IMR-90 (cell line): Measurements from ENCODE around the gene TBPL1. TPM values are rescaled to one million over a fixed set of nuclear protein-coding genes. Genes with fewer than 3 reads are reported as not detected.

Source experiments
- ATAC-seq: fragments of 200-7000 bp; cut with Tn5 transposase; 2 replicates; pipeline ENCODE4 v1.9.1; 2020; ENCODE audit warnings: low read depth, mild to moderate bottlenecking, moderate library complexity
- BruUV-seq: library from RNA; stranded (reverse); fragments of 400-500 nt; replicated peaks from 2 replicates; lab custom pipeline; 2021; lab: Mats Ljungman, UMichigan
- CTCF ChIA-PET: fragments of 300-600 bp; formaldehyde crosslinking; extraction: SDS; loops from one replicate; lab custom pipeline; 2021; ENCODE audit warnings: antibody characterized with exemption; lab: Yijun Ruan, JAX
- POLR2A ChIA-PET: fragments of 300-600 bp; sonication (Branson Sonifier 250); formaldehyde crosslinking; loops from one replicate; lab custom pipeline; 2022; ENCODE audit warnings: antibody characterized with exemption; ENCODE audit not compliant: unreplicated experiment; lab: Charles Lee
- DNase-seq: peaks from one replicate; pipeline ENCODE4 v3.0.0; 2013
- H2AFZ ChIP-seq: replicated peaks from 2 replicates; pipeline ENCODE3; 2013; ENCODE audit warnings: low read length, mild to moderate bottlenecking; ENCODE audit not compliant: poor library complexity
- H2AK5ac ChIP-seq: 2 replicates; pipeline ENCODE4 v1.6.1; 2013; ENCODE audit warnings: low read depth, low read length, inconsistent platforms
- H2AK9ac ChIP-seq: replicated peaks from 2 replicates; pipeline ENCODE3; 2013; ENCODE audit warnings: mild to moderate bottlenecking, low read depth, low read length, moderate library complexity; ENCODE audit not compliant: poor library complexity
- H2BK120ac ChIP-seq: 2 replicates; pipeline ENCODE4 v1.6.1; 2013; ENCODE audit warnings: low read depth, low read length, inconsistent platforms
- H2BK15ac ChIP-seq: 3 replicates; pipeline ENCODE4 v1.6.1; 2013; ENCODE audit warnings: low read depth, low read length, inconsistent platforms
- H2BK20ac ChIP-seq: 2 replicates; pipeline ENCODE4 v1.6.1; 2013; ENCODE audit warnings: low read depth, mild to moderate bottlenecking, inconsistent platforms, low read length, moderate library complexity
- H2BK5ac ChIP-seq: 2 replicates; pipeline ENCODE4 v1.6.1; 2013; ENCODE audit warnings: mild to moderate bottlenecking, low read depth, low read length, inconsistent platforms; ENCODE audit not compliant: poor library complexity, severe bottlenecking
- H3K14ac ChIP-seq: replicated peaks from 2 replicates; pipeline ENCODE4 v1.6.1; 2013; ENCODE audit warnings: low read depth, low read length, inconsistent platforms
- H3K18ac ChIP-seq: 2 replicates; pipeline ENCODE4 v1.6.1; 2013; ENCODE audit warnings: low read depth, low read length, control low read depth
- H3K23ac ChIP-seq: 2 replicates; pipeline ENCODE4 v1.6.1; 2013; ENCODE audit warnings: low read depth, low read length, inconsistent platforms
- H3K27ac ChIP-seq: 2 replicates; pipeline ENCODE4 v1.5.1; 2013; ENCODE audit warnings: mild to moderate bottlenecking, control low read depth, low read length; ENCODE audit not compliant: insufficient read depth
- H3K27me3 ChIP-seq: 2 replicates; pipeline ENCODE4 v1.6.1; 2013; ENCODE audit warnings: low read length; ENCODE audit not compliant: control insufficient read depth, insufficient read depth
- H3K36me3 ChIP-seq: 2 replicates; pipeline ENCODE4 v1.6.1; 2013; ENCODE audit warnings: low read length, mixed read lengths; ENCODE audit not compliant: control insufficient read depth, insufficient read depth
- H3K4ac ChIP-seq: 2 replicates; pipeline ENCODE4 v1.6.1; 2013; ENCODE audit warnings: low read depth, low read length, inconsistent platforms
- H3K4me1 ChIP-seq: 2 replicates; pipeline ENCODE4 v1.6.1; 2013; ENCODE audit warnings: low read length, mixed read lengths; ENCODE audit not compliant: control insufficient read depth, insufficient read depth
- H3K4me2 ChIP-seq: 2 replicates; pipeline ENCODE4 v1.6.1; 2013; ENCODE audit warnings: low read depth, mild to moderate bottlenecking, control low read depth, low read length, moderate library complexity
- H3K4me3 ChIP-seq: 2 replicates; pipeline ENCODE4 v1.5.1; 2013; ENCODE audit warnings: low read depth, mild to moderate bottlenecking, control low read depth, low read length, moderate library complexity; ENCODE audit not compliant: insufficient read depth
- H3K56ac ChIP-seq: 2 replicates; pipeline ENCODE4 v1.6.1; 2013; ENCODE audit warnings: low read length, inconsistent platforms; ENCODE audit not compliant: insufficient read depth; ENCODE audit errors: extremely low read depth
- H3K79me1 ChIP-seq, 2 experiments: 2 replicates each; pipeline ENCODE4 v1.6.1; 2013; ENCODE audit warnings: low read length in 2 of 2, inconsistent platforms in 1 of 2, low read depth in 1 of 2
- H3K9ac ChIP-seq: 2 replicates; pipeline ENCODE4 v1.6.1; 2013; ENCODE audit warnings: low read depth, low read length, control low read depth
- H3K9me1 ChIP-seq: 2 replicates; pipeline ENCODE4 v1.6.1; 2013; ENCODE audit warnings: low read length, inconsistent platforms; ENCODE audit not compliant: insufficient read depth
- H3K9me3 ChIP-seq: 2 replicates; pipeline ENCODE4 v1.6.1; 2013; ENCODE audit warnings: low read length; ENCODE audit not compliant: control insufficient read depth, insufficient read depth
- H4K20me1 ChIP-seq: 2 replicates; pipeline ENCODE4 v1.6.1; 2013; ENCODE audit warnings: low read length, inconsistent platforms; ENCODE audit not compliant: insufficient read depth
- H4K5ac ChIP-seq: 2 replicates; pipeline ENCODE4 v1.6.1; 2013; ENCODE audit warnings: mild to moderate bottlenecking, low read depth, low read length, control low read depth
- H4K8ac ChIP-seq, 2 experiments: 2 replicates each; pipeline ENCODE4 v1.6.1; 2013; ENCODE audit warnings: low read depth in 2 of 2, low read length in 2 of 2, control low read depth in 1 of 2, inconsistent platforms in 1 of 2
- H4K91ac ChIP-seq: 2 replicates; pipeline ENCODE4 v1.6.1; 2013; ENCODE audit warnings: low read depth, low read length, inconsistent platforms; ENCODE audit not compliant: insufficient read depth
- BHLHE40 ChIP-seq: fragments of 150-350 bp; IDR thresholded peaks from 2 replicates; pipeline ENCODE4 v1.6.1; 2016; ENCODE audit warnings: mild to moderate bottlenecking, low read depth, low read length
- CEBPB ChIP-seq: IDR thresholded peaks from 2 replicates; pipeline ENCODE4 v1.6.1; 2012; ENCODE audit warnings: low read depth, low read length, improper control_type of control experiment
- CHD1 ChIP-seq: IDR thresholded peaks from 2 replicates; pipeline ENCODE4 v1.6.1; 2012; ENCODE audit warnings: low read depth, low read length, improper control_type of control experiment
- FOS ChIP-seq: fragments of 150-350 bp; IDR thresholded peaks from 2 replicates; pipeline ENCODE4 v1.6.1; 2016; ENCODE audit warnings: low read depth, low read length
- MAFK ChIP-seq: IDR thresholded peaks from 2 replicates; pipeline ENCODE4 v1.6.1; 2012; ENCODE audit warnings: low read depth, low read length, improper control_type of control experiment
- MAZ ChIP-seq: IDR thresholded peaks from 2 replicates; pipeline ENCODE4 v1.6.1; 2012; ENCODE audit warnings: low read depth, mild to moderate bottlenecking, low read length, improper control_type of control experiment, moderate library complexity, borderline replicate concordance
- MXI1 ChIP-seq: IDR thresholded peaks from 2 replicates; pipeline ENCODE4 v1.6.1; 2012; ENCODE audit warnings: low read depth, mild to moderate bottlenecking, low read length, moderate library complexity, borderline replicate concordance
- NFE2L2 ChIP-seq: fragments of 150-350 bp; IDR thresholded peaks from 2 replicates; pipeline ENCODE4 v1.6.1; 2016; ENCODE audit warnings: low read depth, mild to moderate bottlenecking, low read length
- POLR2A ChIP-seq: IDR thresholded peaks from 2 replicates; pipeline ENCODE4 v1.6.1; 2012; ENCODE audit warnings: mild to moderate bottlenecking, low read depth, low read length
- RAD21 ChIP-seq: IDR thresholded peaks from 2 replicates; pipeline ENCODE4 v1.6.1; 2012; ENCODE audit warnings: low read length, improper control_type of control experiment
- RCOR1 ChIP-seq: IDR thresholded peaks from 2 replicates; pipeline ENCODE4 v1.6.1; 2012; ENCODE audit warnings: mild to moderate bottlenecking, low read length, improper control_type of control experiment; ENCODE audit not compliant: insufficient replicate concordance
- RFX5 ChIP-seq: IDR thresholded peaks from 2 replicates; pipeline ENCODE4 v1.8.0; 2012; ENCODE audit warnings: low read depth, mild to moderate bottlenecking, low read length, moderate library complexity
- SMC3 ChIP-seq: fragments of 150-350 bp; IDR thresholded peaks from 2 replicates; pipeline ENCODE4 v1.6.1; 2016; ENCODE audit warnings: low read depth, mild to moderate bottlenecking, antibody characterized with exemption, low read length, moderate library complexity
- WGBS, 2 experiments: methylation state at CpG; one replicate each; pipeline versions ENCODE4 v1.1.5 to v1.1.7; 2013; ENCODE audit warnings: missing lambda C conversion rate in 2 of 2; ENCODE audit not compliant: insufficient read length in 1 of 2; ENCODE audit errors: extremely low coverage in 2 of 2; 5-methylcytosine and 5-hydroxymethylcytosine counted together
- dilution Hi-C: fragments of 300-500 bp; cut with HindIII; formaldehyde crosslinking; loops from one replicate; pipeline ENCODE4 v1.14.3; 2018; ENCODE audit warnings: low sequenced_read_pairs; ENCODE audit not compliant: unreplicated experiment
- in situ Hi-C: fragments of 300-500 bp; cut with MboI; formaldehyde crosslinking; loops from 3 replicates; pipeline ENCODE4 v1.14.3; 2019; ENCODE audit warnings: low sequenced_read_pairs, inconsistent platforms, mixed read lengths
- intact Hi-C: fragments of 100-400 bp; cut with micrococcal nuclease; formaldehyde crosslinking; loops from 2 replicates; pipeline ENCODE4 v1.10.0; 2022
- polyA plus RNA-seq, 3 experiments: library from polyadenylated mRNA; depleted of rRNA; stranded (reverse); fragments of >200 nt; gene quantifications; 2 replicates each; pipeline ENCODE4 v1.2.3, GENCODE V29; 2012; ENCODE audit warnings: low replicate concordance in 1 of 3
- total RNA-seq: library from RNA; depleted of rRNA; stranded (reverse); fragments of >200 nt; gene quantifications from 2 replicates; pipeline ENCODE4 v1.2.3, GENCODE V29; 2012
- TF ChIP-seq, protein P1 (sequence below): conservative IDR thresholded peaks from 2 replicates; pipeline ENCODE4 v1.5.1; 2012; ENCODE audit warnings: mild to moderate bottlenecking, low read depth, low read length, improper control_type of control experiment
- TF ChIP-seq, protein P2 (sequence below): fragments of 150-350 bp; IDR thresholded peaks from 2 replicates; pipeline ENCODE4 v1.6.1; 2017; ENCODE audit warnings: mild to moderate bottlenecking, antibody characterized with exemption, low read length, low read depth
- TF ChIP-seq, protein P3 (sequence below): fragments of 150-350 bp; IDR thresholded peaks from 2 replicates; pipeline ENCODE4 v1.6.1; 2016; ENCODE audit warnings: low read depth, mild to moderate bottlenecking, low read length, moderate library complexity, borderline replicate concordance

TBPL1 gene
- total and polyA plus RNA-seq, 2 of the 4 experiments (the other 2 are of a cell fraction), result 25.6 to 32.5 TPM

DNA sequence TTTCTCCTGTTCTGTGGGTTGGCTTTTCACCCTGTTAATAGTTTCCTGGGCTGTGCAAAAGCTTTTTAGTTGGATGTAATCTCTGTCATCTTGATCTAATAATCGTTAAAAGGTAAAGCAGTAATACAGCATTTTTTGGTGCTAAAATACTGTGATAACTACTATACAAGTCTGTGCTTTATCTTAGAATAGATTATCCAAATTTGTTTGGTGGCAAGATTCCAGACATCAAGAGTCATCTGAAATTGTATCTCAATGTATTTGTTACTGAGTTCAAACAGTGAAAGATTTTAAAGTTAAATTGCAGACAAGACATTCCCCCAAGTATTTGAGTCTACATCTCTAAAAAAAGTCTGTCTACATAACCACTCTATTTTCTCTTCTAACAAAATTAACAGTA, 18.8 kb downstream of the TBPL1 start:
- no peak overlapping the region for H4K8ac ChIP-seq
- H4K5ac ChIP-seq, result no peak overlapping the region
- no peak overlapping the region for H2AK9ac ChIP-seq
- DNase-seq, result peak; percentile 36
- no peak overlapping the region for H3K27ac ChIP-seq
- ATAC-seq, result no peak
- no peak overlapping the region for H3K4ac ChIP-seq
- no peak overlapping the region for H3K4me2 ChIP-seq
- no peak overlapping the region for H3K4me3 ChIP-seq
- ChIA-PET CTCF (no interaction called here), POLR2A (no interaction called here)
- no peak overlapping the region for H2AFZ ChIP-seq
- H2BK5ac ChIP-seq, result no peak overlapping the region
- H3K56ac ChIP-seq, result no peak overlapping the region
- no peaks in the 10 kb centered on the region for H3K9me3 ChIP-seq
- H3K4me1 ChIP-seq, result peaks cover 4% of the 10 kb centered on the region
- no peaks in the 10 kb centered on the region for H3K9me1 ChIP-seq
- dilution Hi-C loops, result no loop called here
- no peak overlapping the region for H2AK5ac ChIP-seq
- peaks cover 13 to 39% of the 10 kb centered on the region in 2 experiments for H3K79me1 ChIP-seq
- TF ChIP-seq, protein P1, sequence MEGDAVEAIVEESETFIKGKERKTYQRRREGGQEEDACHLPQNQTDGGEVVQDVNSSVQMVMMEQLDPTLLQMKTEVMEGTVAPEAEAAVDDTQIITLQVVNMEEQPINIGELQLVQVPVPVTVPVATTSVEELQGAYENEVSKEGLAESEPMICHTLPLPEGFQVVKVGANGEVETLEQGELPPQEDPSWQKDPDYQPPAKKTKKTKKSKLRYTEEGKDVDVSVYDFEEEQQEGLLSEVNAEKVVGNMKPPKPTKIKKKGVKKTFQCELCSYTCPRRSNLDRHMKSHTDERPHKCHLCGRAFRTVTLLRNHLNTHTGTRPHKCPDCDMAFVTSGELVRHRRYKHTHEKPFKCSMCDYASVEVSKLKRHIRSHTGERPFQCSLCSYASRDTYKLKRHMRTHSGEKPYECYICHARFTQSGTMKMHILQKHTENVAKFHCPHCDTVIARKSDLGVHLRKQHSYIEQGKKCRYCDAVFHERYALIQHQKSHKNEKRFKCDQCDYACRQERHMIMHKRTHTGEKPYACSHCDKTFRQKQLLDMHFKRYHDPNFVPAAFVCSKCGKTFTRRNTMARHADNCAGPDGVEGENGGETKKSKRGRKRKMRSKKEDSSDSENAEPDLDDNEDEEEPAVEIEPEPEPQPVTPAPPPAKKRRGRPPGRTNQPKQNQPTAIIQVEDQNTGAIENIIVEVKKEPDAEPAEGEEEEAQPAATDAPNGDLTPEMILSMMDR, result no peak
- no peak for TF ChIP-seq MAZ
- TF ChIP-seq FOS, result no peak
- no peak for TF ChIP-seq POLR2A
- no peak for TF ChIP-seq CEBPB
- no peak for TF ChIP-seq MXI1
- no peak for TF ChIP-seq SMC3
- TF ChIP-seq RCOR1, result no peak
- no peak for TF ChIP-seq CHD1
- TF ChIP-seq MAFK, result no peak
- TF ChIP-seq, protein P2, sequence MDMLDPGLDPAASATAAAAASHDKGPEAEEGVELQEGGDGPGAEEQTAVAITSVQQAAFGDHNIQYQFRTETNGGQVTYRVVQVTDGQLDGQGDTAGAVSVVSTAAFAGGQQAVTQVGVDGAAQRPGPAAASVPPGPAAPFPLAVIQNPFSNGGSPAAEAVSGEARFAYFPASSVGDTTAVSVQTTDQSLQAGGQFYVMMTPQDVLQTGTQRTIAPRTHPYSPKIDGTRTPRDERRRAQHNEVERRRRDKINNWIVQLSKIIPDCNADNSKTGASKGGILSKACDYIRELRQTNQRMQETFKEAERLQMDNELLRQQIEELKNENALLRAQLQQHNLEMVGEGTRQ, result no peak
- no peak for TF ChIP-seq BHLHE40
- TF ChIP-seq NFE2L2, result no peak
- TF ChIP-seq, protein P3, sequence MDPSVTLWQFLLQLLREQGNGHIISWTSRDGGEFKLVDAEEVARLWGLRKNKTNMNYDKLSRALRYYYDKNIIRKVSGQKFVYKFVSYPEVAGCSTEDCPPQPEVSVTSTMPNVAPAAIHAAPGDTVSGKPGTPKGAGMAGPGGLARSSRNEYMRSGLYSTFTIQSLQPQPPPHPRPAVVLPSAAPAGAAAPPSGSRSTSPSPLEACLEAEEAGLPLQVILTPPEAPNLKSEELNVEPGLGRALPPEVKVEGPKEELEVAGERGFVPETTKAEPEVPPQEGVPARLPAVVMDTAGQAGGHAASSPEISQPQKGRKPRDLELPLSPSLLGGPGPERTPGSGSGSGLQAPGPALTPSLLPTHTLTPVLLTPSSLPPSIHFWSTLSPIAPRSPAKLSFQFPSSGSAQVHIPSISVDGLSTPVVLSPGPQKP, result no peak
- TF ChIP-seq RAD21, result no peak
- no peak for TF ChIP-seq RFX5
- no peaks in the 10 kb centered on the region for H3K27me3 ChIP-seq
- BruUV-seq, result no TSS peak
- WGBS, 2 experiments, result no CpG with 5 or more reads among the region's 1 CpG
- H3K23ac ChIP-seq, result no peak overlapping the region
- H2BK120ac ChIP-seq, result no peak overlapping the region
- H3K36me3 ChIP-seq, result no peaks in the 10 kb centered on the region
- no peak overlapping the region for H4K91ac ChIP-seq
- no peak overlapping the region for H2BK15ac ChIP-seq
- H3K14ac ChIP-seq, result no peak overlapping the region
- peaks cover 16% of the 10 kb centered on the region; the same call in 1 of the 2 replicates for H4K20me1 ChIP-seq
- H3K9ac ChIP-seq, result no peak overlapping the region
- intact Hi-C loops, result no loop called here
- in situ Hi-C loops, result loop anchor here (5.0 kb wide), 1 partner anchor 90 kb away; no protein-coding TSS in a partner anchor
- H3K18ac ChIP-seq, result no peak overlapping the region
- no peak overlapping the region for H2BK20ac ChIP-seq
